ENCODE results near the gene TGFBI.

TGFBI gene

GRCh38 chr5:136080483-136081216 lies 51.9 kb downstream of the TGFBI start:
- no peaks in the 10 kb centered on the region for H3K9me3 ChIP-seq (ENCODE audit: control insufficient read depth, low read length)
- no peaks in the 10 kb centered on the region for H3K27me3 ChIP-seq (ENCODE audit: control insufficient read depth, insufficient read depth, low read length)
- peak overlapping the region; percentile 60 for H3K9ac ChIP-seq (ENCODE audit: low read length)
- no peaks in the 10 kb centered on the region for H3K36me3 ChIP-seq (ENCODE audit: control insufficient read depth, insufficient read depth, low read length)
- no peaks in the 10 kb centered on the region for H3K4me1 ChIP-seq (ENCODE audit: control insufficient read depth, insufficient read depth, low read length)
- no peak overlapping the region for H3K4me3 ChIP-seq (ENCODE audit: low read length)

- Histone ChIP-seq H3K27me3 (ENCODE audit: control insufficient read depth, insufficient read depth, low read length) (no peaks in the 10 kb centered on the region), H3K9me3 (ENCODE audit: control insufficient read depth, low read length) (no peaks in the 10 kb centered on the region), H3K9ac (ENCODE audit: low read length) (no peak overlapping the region), H3K4me3 (ENCODE audit: low read length) (no peak overlapping the region), H3K36me3 (ENCODE audit: control insufficient read depth, insufficient read depth, low read length) (no peaks in the 10 kb centered on the region), H3K4me1 (ENCODE audit: control insufficient read depth, insufficient read depth, low read length) (no peaks in the 10 kb centered on the region)
Observed at GRCh38 chr5:136081217-136081591, 52.4 kb downstream of the TGFBI start.

GRCh38 chr5:136082390-136083193 lies 53.8 kb downstream of the TGFBI start:
- Histone ChIP-seq H3K4me3 (ENCODE audit: low read length) (no peak overlapping the region), H3K36me3 (ENCODE audit: control insufficient read depth, insufficient read depth, low read length) (no peaks in the 10 kb centered on the region), H3K9ac (ENCODE audit: low read length) (no peak overlapping the region), H3K4me1 (ENCODE audit: control insufficient read depth, insufficient read depth, low read length) (peaks cover 4% of the 10 kb centered on the region), H3K27me3 (ENCODE audit: control insufficient read depth, insufficient read depth, low read length) (no peaks in the 10 kb centered on the region), H3K9me3 (ENCODE audit: control insufficient read depth, low read length) (no peaks in the 10 kb centered on the region)

GRCh38 chr5:136084698-136085097 lies 55.9 kb downstream of the TGFBI start:
- Histone ChIP-seq H3K27me3 (ENCODE audit: control insufficient read depth, insufficient read depth, low read length) (no peaks in the 10 kb centered on the region), H3K9ac (ENCODE audit: low read length) (no peak overlapping the region), H3K9me3 (ENCODE audit: control insufficient read depth, low read length) (no peaks in the 10 kb centered on the region), H3K4me3 (ENCODE audit: low read length) (no peak overlapping the region), H3K36me3 (ENCODE audit: control insufficient read depth, insufficient read depth, low read length) (no peaks in the 10 kb centered on the region), H3K4me1 (ENCODE audit: control insufficient read depth, insufficient read depth, low read length) (peaks cover 19% of the 10 kb centered on the region)

- Histone ChIP-seq H3K9me3 (ENCODE audit: control insufficient read depth, low read length) (no peaks in the 10 kb centered on the region), H3K36me3 (ENCODE audit: control insufficient read depth, insufficient read depth, low read length) (no peaks in the 10 kb centered on the region), H3K4me3 (ENCODE audit: low read length) (no peak overlapping the region), H3K9ac (ENCODE audit: low read length) (no peak overlapping the region), H3K27me3 (ENCODE audit: control insufficient read depth, insufficient read depth, low read length) (no peaks in the 10 kb centered on the region), H3K4me1 (ENCODE audit: control insufficient read depth, insufficient read depth, low read length) (peaks cover 25% of the 10 kb centered on the region)
Observed at GRCh38 chr5:136086783-136087566, 58.2 kb downstream of the TGFBI start.

- Histone ChIP-seq H3K36me3 (ENCODE audit: control insufficient read depth, insufficient read depth, low read length) (no peaks in the 10 kb centered on the region), H3K4me1 (ENCODE audit: control insufficient read depth, insufficient read depth, low read length) (peaks cover 25% of the 10 kb centered on the region), H3K9me3 (ENCODE audit: control insufficient read depth, low read length) (no peaks in the 10 kb centered on the region), H3K4me3 (ENCODE audit: low read length) (no peak overlapping the region), H3K9ac (ENCODE audit: low read length) (peak overlapping the region; percentile 14), H3K27me3 (ENCODE audit: control insufficient read depth, insufficient read depth, low read length) (no peaks in the 10 kb centered on the region)
Observed at GRCh38 chr5:136087961-136088871, 59.4 kb downstream of the TGFBI start.

GRCh38 chr5:136089791-136090190 lies 61.0 kb downstream of the TGFBI start:
- Histone ChIP-seq H3K36me3 (ENCODE audit: control insufficient read depth, insufficient read depth, low read length) (no peaks in the 10 kb centered on the region), H3K27me3 (ENCODE audit: control insufficient read depth, insufficient read depth, low read length) (no peaks in the 10 kb centered on the region), H3K4me3 (ENCODE audit: low read length) (no peak overlapping the region), H3K4me1 (ENCODE audit: control insufficient read depth, insufficient read depth, low read length) (peaks cover 39% of the 10 kb centered on the region), H3K9me3 (ENCODE audit: control insufficient read depth, low read length) (no peaks in the 10 kb centered on the region), H3K9ac (ENCODE audit: low read length) (no peak overlapping the region)

GRCh38 chr5:136090319-136090718 lies 61.5 kb downstream of the TGFBI start:
- H3K4me1 ChIP-seq (ENCODE audit: control insufficient read depth, insufficient read depth, low read length): peaks cover 44% of the 10 kb centered on the region
- no peaks in the 10 kb centered on the region for H3K27me3 ChIP-seq (ENCODE audit: control insufficient read depth, insufficient read depth, low read length)
- H3K36me3 ChIP-seq (ENCODE audit: control insufficient read depth, insufficient read depth, low read length): no peaks in the 10 kb centered on the region

GRCh38 chr5:136094189-136094912 lies 65.6 kb downstream of the TGFBI start:
- Histone ChIP-seq H3K36me3 (ENCODE audit: control insufficient read depth, insufficient read depth, low read length) (no peaks in the 10 kb centered on the region), H3K9me3 (ENCODE audit: control insufficient read depth, low read length) (no peaks in the 10 kb centered on the region), H3K4me1 (ENCODE audit: control insufficient read depth, insufficient read depth, low read length) (peaks cover 25% of the 10 kb centered on the region), H3K4me3 (ENCODE audit: low read length) (no peak overlapping the region), H3K9ac (ENCODE audit: low read length) (no peak overlapping the region), H3K27me3 (ENCODE audit: control insufficient read depth, insufficient read depth, low read length) (no peaks in the 10 kb centered on the region)

More at GRCh38 chr5:136090319-136090718, 61.5 kb downstream of the TGFBI start:
- no peak overlapping the region for H3K9ac ChIP-seq (ENCODE audit: low read length)
- H3K4me3 ChIP-seq (ENCODE audit: low read length): no peak overlapping the region
- no peaks in the 10 kb centered on the region for H3K9me3 ChIP-seq (ENCODE audit: control insufficient read depth, low read length)

GRCh38 chr5:136094913-136095641 lies 66.3 kb downstream of the TGFBI start:
- Histone ChIP-seq H3K4me3 (ENCODE audit: low read length) (no peak overlapping the region), H3K36me3 (ENCODE audit: control insufficient read depth, insufficient read depth, low read length) (no peaks in the 10 kb centered on the region), H3K4me1 (ENCODE audit: control insufficient read depth, insufficient read depth, low read length) (peaks cover 23% of the 10 kb centered on the region), H3K9me3 (ENCODE audit: control insufficient read depth, low read length) (no peaks in the 10 kb centered on the region), H3K9ac (ENCODE audit: low read length) (no peak overlapping the region), H3K27me3 (ENCODE audit: control insufficient read depth, insufficient read depth, low read length) (no peaks in the 10 kb centered on the region)

All from mucosa of stomach (tissue), 1 donor.